HepG2 (cell line): ENCODE measurements around the gene KIF3A. TPM values are rescaled to one million over a fixed set of nuclear protein-coding genes. Genes with fewer than 3 reads are reported as not detected.

Experiments
- AHR ChIP-seq: IDR thresholded peaks from 2 replicates; pipeline ENCODE4 v1.6.1; 2018; ENCODE audit warnings: missing genetic modification reagents, missing compliant biosample characterization
- BHLHE40 ChIP-seq: IDR thresholded peaks from 2 replicates; pipeline ENCODE4 v1.6.1; 2011; ENCODE audit warnings: low read length, improper control_type of control experiment
- DR1 ChIP-seq: sonication (generic); formaldehyde crosslinking; IDR thresholded peaks from 2 replicates; pipeline ENCODE4 v1.8.0; 2021; ENCODE audit warnings: mild to moderate bottlenecking, missing genetic modification reagents, inconsistent platforms
- IRX3 ChIP-seq: sonication (generic); formaldehyde crosslinking; IDR thresholded peaks from 2 replicates; pipeline ENCODE4 v1.8.1; 2023; ENCODE audit warnings: mild to moderate bottlenecking, low read depth, missing genetic modification reagents, borderline replicate concordance
- ISL2 ChIP-seq: sonication (generic); formaldehyde crosslinking; IDR thresholded peaks from 2 replicates; pipeline ENCODE4 v1.5.0; 2020; ENCODE audit warnings: missing genetic modification reagents
- JUND ChIP-seq: sonication (generic); formaldehyde crosslinking; IDR thresholded peaks from 2 replicates; pipeline ENCODE4 v1.8.0; 2022; ENCODE audit warnings: mild to moderate bottlenecking, missing genetic modification reagents
- NAIF1 ChIP-seq: sonication (generic); formaldehyde crosslinking; IDR thresholded peaks from 2 replicates; pipeline ENCODE4 v1.5.0; 2020; ENCODE audit warnings: mild to moderate bottlenecking, missing genetic modification reagents, borderline replicate concordance
- NFE2L1 ChIP-seq: sonication (generic); formaldehyde crosslinking; IDR thresholded peaks from 2 replicates; pipeline ENCODE4 v1.4.0; 2020; ENCODE audit warnings: missing genetic modification reagents, mild to moderate bottlenecking, borderline replicate concordance
- NFE2L2 ChIP-seq: fragments of 150-350 bp; IDR thresholded peaks from 2 replicates; pipeline ENCODE4 v1.6.1; 2014; ENCODE audit warnings: low read length
- POGZ ChIP-seq: sonication (generic); formaldehyde crosslinking; IDR thresholded peaks from 2 replicates; pipeline ENCODE4 v1.4.0; 2020; ENCODE audit warnings: mild to moderate bottlenecking, missing genetic modification reagents
- SNRNP70 ChIP-seq: fragments of 200-400 bp; formaldehyde crosslinking; IDR thresholded peaks from 2 replicates; pipeline ENCODE4 v1.6.1; 2017; ENCODE audit warnings: mild to moderate bottlenecking, low read depth, low read length, moderate library complexity
- TEF ChIP-seq: sonication (generic); formaldehyde crosslinking; IDR thresholded peaks from 2 replicates; pipeline ENCODE4 v1.5.0; 2020; ENCODE audit warnings: missing genetic modification reagents
- U2AF2 ChIP-seq: fragments of 200-400 bp; formaldehyde crosslinking; IDR thresholded peaks from 2 replicates; pipeline ENCODE4 v1.6.1; 2017; ENCODE audit warnings: low read depth, mild to moderate bottlenecking, low read length
- UBTF ChIP-seq: sonication (generic); formaldehyde crosslinking; IDR thresholded peaks from 2 replicates; pipeline ENCODE4 v1.4.0; 2020; ENCODE audit warnings: mild to moderate bottlenecking, missing genetic modification reagents
- ZNF101 ChIP-seq: sonication (generic); formaldehyde crosslinking; IDR thresholded peaks from 2 replicates; pipeline ENCODE4 v1.4.0; 2020; ENCODE audit warnings: mild to moderate bottlenecking, low read depth, missing genetic modification reagents, borderline replicate concordance
- ZNF138 ChIP-seq: sonication (generic); formaldehyde crosslinking; IDR thresholded peaks from 2 replicates; pipeline ENCODE4 v1.5.0; 2020; ENCODE audit warnings: mild to moderate bottlenecking, low read depth, missing genetic modification reagents
- ZNF256 ChIP-seq: sonication (generic); formaldehyde crosslinking; conservative IDR thresholded peaks from 2 replicates; pipeline ENCODE4 v1.4.0; 2020; ENCODE audit warnings: missing genetic modification reagents
- ZNF547 ChIP-seq: sonication (generic); formaldehyde crosslinking; IDR thresholded peaks from 2 replicates; pipeline ENCODE4 v1.5.1; 2020; ENCODE audit warnings: mild to moderate bottlenecking, missing genetic modification reagents
- ZNF703 ChIP-seq: sonication (generic); formaldehyde crosslinking; IDR thresholded peaks from 2 replicates; pipeline ENCODE4 v1.5.1; 2020; ENCODE audit warnings: missing genetic modification reagents, mild to moderate bottlenecking, moderate library complexity, borderline replicate concordance
- ZNF713 ChIP-seq: sonication (generic); formaldehyde crosslinking; IDR thresholded peaks from 2 replicates; pipeline ENCODE4 v1.4.0; 2020; ENCODE audit warnings: mild to moderate bottlenecking, missing genetic modification reagents
- ZNF782 ChIP-seq: sonication (generic); formaldehyde crosslinking; IDR thresholded peaks from 2 replicates; pipeline ENCODE4 v1.4.0; 2020; ENCODE audit warnings: missing genetic modification reagents, mild to moderate bottlenecking, borderline replicate concordance
- polyA plus RNA-seq, 8 experiments: library from polyadenylated mRNA; depleted of rRNA in 3 of 8; stranded (reverse) in 7 of 8; unstranded in 1 of 8; fragments of >200 nt; fragmentation: Illumina TruSeq in 4 of 8; extraction: Trizol in 4 of 8; gene quantifications; 2 replicates each; pipeline versions ENCODE4 v1.2.1 to v1.2.3, GENCODE V29; 2011 to 2016; ENCODE audit warnings: low read depth in 4 of 8, missing spikeins in 1 of 8, mixed read lengths in 1 of 8; ENCODE audit not compliant: insufficient read depth in 1 of 8
- total RNA-seq, 5 experiments: library from RNA; depleted of rRNA; stranded (reverse); fragments of >200 nt; fragmentation: Illumina TruSeq; extraction: Trizol; gene quantifications; 2 replicates each; pipeline ENCODE4 v1.2.3, GENCODE V29; 2016; ENCODE audit warnings: low read depth in 1 of 5
- TF ChIP-seq, protein P1 (sequence below): sonication (generic); formaldehyde crosslinking; IDR thresholded peaks from 2 replicates; pipeline ENCODE4 v1.8.1; 2023; ENCODE audit warnings: missing genetic modification reagents, mild to moderate bottlenecking, borderline replicate concordance
- TF ChIP-seq, protein P2 (sequence below): sonication (generic); formaldehyde crosslinking; IDR thresholded peaks from 2 replicates; pipeline ENCODE4 v1.4.0; 2020; ENCODE audit warnings: mild to moderate bottlenecking, low read depth, missing genetic modification reagents
- TF ChIP-seq, protein P3 (sequence below): sonication (generic); formaldehyde crosslinking; IDR thresholded peaks from 2 replicates; pipeline ENCODE4 v1.4.0; 2020; ENCODE audit warnings: missing genetic modification reagents

Gene KIF3A
- total and polyA plus RNA-seq, 2 of the 13 experiments (the other 11 are each of a cell fraction or from before 2014, with no cell fraction given): 2.3 to 8.4 TPM

- TF ChIP-seq IRX3 (no peak), ZNF101 (no peak), ZNF547 (CRISPR knock-in tag) (no peak), NFE2L1 (CRISPR knock-in tag) (peak; percentile 55; the same call in 1 of the 2 replicates), NFE2L2 (no peak), ZNF138 (CRISPR knock-in tag) (no peak), POGZ (CRISPR knock-in tag) (no peak), ZNF703 (CRISPR knock-in tag) (no peak), DR1 (CRISPR knock-in tag) (no peak), TEF (peak; percentile 43; the same call in 1 of the 2 replicates), BHLHE40 (no peak), ZNF782 (CRISPR knock-in tag) (no peak), U2AF2 (no peak), AHR (CRISPR knock-in tag) (no peak), ISL2 (CRISPR knock-in tag) (no peak), UBTF (CRISPR knock-in tag) (peak; percentile 90), ZNF256 (CRISPR knock-in tag) (no peak), SNRNP70 (no peak), JUND (CRISPR knock-in tag) (no peak), ZNF713 (CRISPR knock-in tag) (no peak), NAIF1 (0 out of 2 replicates have a peak, but pooled peaks have one; percentile 32)
- TF ChIP-seq, protein P1, sequence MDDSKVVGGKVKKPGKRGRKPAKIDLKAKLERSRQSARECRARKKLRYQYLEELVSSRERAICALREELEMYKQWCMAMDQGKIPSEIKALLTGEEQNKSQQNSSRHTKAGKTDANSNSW: no peak
- TF ChIP-seq, protein P2, sequence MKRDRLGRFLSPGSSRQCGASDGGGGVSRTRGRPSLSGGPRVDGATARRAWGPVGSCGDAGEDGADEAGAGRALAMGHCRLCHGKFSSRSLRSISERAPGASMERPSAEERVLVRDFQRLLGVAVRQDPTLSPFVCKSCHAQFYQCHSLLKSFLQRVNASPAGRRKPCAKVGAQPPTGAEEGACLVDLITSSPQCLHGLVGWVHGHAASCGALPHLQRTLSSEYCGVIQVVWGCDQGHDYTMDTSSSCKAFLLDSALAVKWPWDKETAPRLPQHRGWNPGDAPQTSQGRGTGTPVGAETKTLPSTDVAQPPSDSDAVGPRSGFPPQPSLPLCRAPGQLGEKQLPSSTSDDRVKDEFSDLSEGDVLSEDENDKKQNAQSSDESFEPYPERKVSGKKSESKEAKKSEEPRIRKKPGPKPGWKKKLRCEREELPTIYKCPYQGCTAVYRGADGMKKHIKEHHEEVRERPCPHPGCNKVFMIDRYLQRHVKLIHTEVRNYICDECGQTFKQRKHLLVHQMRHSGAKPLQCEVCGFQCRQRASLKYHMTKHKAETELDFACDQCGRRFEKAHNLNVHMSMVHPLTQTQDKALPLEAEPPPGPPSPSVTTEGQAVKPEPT (CRISPR knock-in tag): no peak
- TF ChIP-seq, protein P3, sequence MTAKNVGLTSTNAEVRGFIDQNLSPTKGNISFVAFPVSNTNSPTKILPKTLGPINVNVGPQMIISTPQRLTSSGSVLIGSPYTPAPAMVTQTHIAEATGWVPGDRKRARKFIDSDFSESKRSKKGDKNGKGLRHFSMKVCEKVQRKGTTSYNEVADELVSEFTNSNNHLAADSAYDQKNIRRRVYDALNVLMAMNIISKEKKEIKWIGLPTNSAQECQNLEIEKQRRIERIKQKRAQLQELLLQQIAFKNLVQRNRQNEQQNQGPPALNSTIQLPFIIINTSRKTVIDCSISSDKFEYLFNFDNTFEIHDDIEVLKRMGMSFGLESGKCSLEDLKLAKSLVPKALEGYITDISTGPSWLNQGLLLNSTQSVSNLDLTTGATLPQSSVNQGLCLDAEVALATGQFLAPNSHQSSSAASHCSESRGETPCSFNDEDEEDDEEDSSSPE (CRISPR knock-in tag): no peak; the same call in 1 of the 2 replicates
Measured at GRCh38 chr5:132777209-132778069, 40.1 kb upstream of the KIF3A start, which contains the start of gene SEPTIN8 (continued).
